Stomach (tissue), 9 donors: ENCODE measurements around the gene NCAPG. TPM values are rescaled to one million over a fixed set of nuclear protein-coding genes. Genes with fewer than 3 reads are reported as not detected.
"Not testable (repeated sequence)": the region's sequence is repeated elsewhere in the genome, so short reads cannot be mapped to it uniquely, and the experiment has no call there.

ENCODE experiments used
- DNase-seq, 2 donors: peaks; one replicate each; pipeline versions ENCODE4 v3.0.0 to v3.0.0-alpha.2; 2013 to 2019
- H3K27ac ChIP-seq, 5 donors: fragments of 200-600 bp in 4 of 5; sonication (generic) in 4 of 5; one replicate each; pipeline ENCODE4 v1.5.1; 2013 to 2019; ENCODE audit warnings: mild to moderate bottlenecking in 1 of 5, moderate library complexity in 1 of 5
- H3K27me3 ChIP-seq, 3 donors: fragments of 200-600 bp; sonication (generic); one replicate each; pipeline ENCODE4 v1.5.1; 2017 to 2019; ENCODE audit warnings: mixed run types in 1 of 3
- H3K36me3 ChIP-seq, 4 donors: fragments of 200-600 bp; sonication (generic); 1 replicate in 3 of 4; 2 replicates in 1 of 4; pipeline ENCODE4 v1.5.1; 2016 to 2019
- H3K4me1 ChIP-seq, 4 donors: fragments of 200-600 bp; sonication (generic); one replicate each; pipeline ENCODE4 v1.5.1; 2016 to 2019
- H3K4me3 ChIP-seq, 4 donors: fragments of 200-600 bp; sonication (generic) in 3 of 4; one replicate each; pipeline ENCODE4 v1.5.1; 2016 to 2019; ENCODE audit warnings: mild to moderate bottlenecking in 1 of 4
- H3K9me3 ChIP-seq, 4 donors: fragments of 200-600 bp; sonication (generic); one replicate each; pipeline ENCODE4 v1.5.1; 2016 to 2019
- CTCF ChIP-seq, 7 experiments: fragments of 450-650 bp in 4 of 7; fragments of 200-600 bp in 3 of 7; sonication (generic) in 3 of 7; IDR thresholded peaks; one replicate each; pipeline ENCODE4 v1.5.1; 2016 to 2019; ENCODE audit warnings: antibody characterized with exemption in 7 of 7, control low read depth in 2 of 7, mild to moderate bottlenecking in 1 of 7
- EP300 ChIP-seq: sonication (generic); formaldehyde crosslinking; IDR thresholded peaks from one replicate; pipeline ENCODE4 v1.6.1; 2017; ENCODE audit warnings: antibody characterized with exemption
- POLR2A ChIP-seq, 4 donors: fragments of 450-650 bp; IDR thresholded peaks; one replicate each; pipeline ENCODE4 v1.6.1; 2016; ENCODE audit warnings: antibody characterized with exemption in 4 of 4, control low read depth in 2 of 4, mild to moderate bottlenecking in 1 of 4, moderate library complexity in 1 of 4
- POLR2AphosphoS5 ChIP-seq, 3 donors: sonication (generic); formaldehyde crosslinking; IDR thresholded peaks; one replicate each; pipeline ENCODE4 v1.6.1; 2016; ENCODE audit warnings: antibody characterized with exemption in 3 of 3
- WGBS, 5 donors: extraction: QIAGEN DNeasy Blood & Tissue Kit in 3 of 5; methylation state at CpG; one replicate each; pipeline versions ENCODE4 v1.1.5 to v1.1.7; 2013 to 2018; 5-methylcytosine and 5-hydroxymethylcytosine counted together
- intact Hi-C: fragments of 100-400 bp; cut with DNase I; formaldehyde crosslinking; loops from one replicate; pipeline ENCODE4 v1.15.1; 2023; ENCODE audit warnings: low total_unique reads
- polyA plus RNA-seq, 3 donors: library from polyadenylated mRNA; stranded (reverse); fragments of 200-250 nt; gene quantifications; one replicate each; pipeline ENCODE4 v1.2.3, GENCODE V29; 2013
- total RNA-seq, 5 donors: library from RNA; depleted of rRNA; stranded (reverse); fragments of >200 nt; gene quantifications; one replicate each; pipeline versions ENCODE4 v1.1.0 to v1.2.3, GENCODE V29; 2014 to 2016
- donor health status: healthy with polysubstance abuse.
- donor health status: Bipolar disorder and iron deficiency.
- donor health status: healthy.

NCAPG gene
- total and polyA plus RNA-seq, 8 donors = 0.61 to 16.3 (median 4.5) TPM

- no peaks in the 10 kb centered on the region for H3K27me3 ChIP-seq
- no peak for DNase-seq
- no peak overlapping the region for H3K27ac ChIP-seq
- peaks cover 0 to 3% (median 0%) of the 10 kb centered on the region in 4 donors for H3K9me3 ChIP-seq
- no peaks in the 10 kb centered on the region for H3K4me1 ChIP-seq
- no peak overlapping the region for H3K4me3 ChIP-seq
- TF ChIP-seq EP300 = no peak
- TF ChIP-seq POLR2AphosphoS5 (IDR thresholded peaks at IDR 0.05) = no peak
- no peak for TF ChIP-seq CTCF (IDR thresholded peaks at IDR 0.05)
- no peak for TF ChIP-seq POLR2A (IDR thresholded peaks at IDR 0.05)
- no peaks in the 10 kb centered on the region for H3K36me3 ChIP-seq
- intact Hi-C loops = no loop called here
These were observed 41.2 kb downstream of the NCAPG start for GRCh38 chr4:17851959-17852358.

- Histone ChIP-seq H3K9me3 (peaks cover 0 to 2% (median 0%) of the 10 kb centered on the region in 4 donors), H3K27me3 (no peaks in the 10 kb centered on the region), H3K27ac (no peak overlapping the region), H3K4me3 (no peak overlapping the region), H3K36me3 (no peaks in the 10 kb centered on the region), H3K4me1 (no peaks in the 10 kb centered on the region)
- intact Hi-C loops = no loop called here
- DNase-seq = no peak
- TF ChIP-seq POLR2A (IDR thresholded peaks at IDR 0.05) (no peak), CTCF (IDR thresholded peaks at IDR 0.05) (no peak), EP300 (no peak)
- WGBS, 5 donors = 64 to 92% (median 70%) methylated on average over 3 of the region's 3 CpGs
These were observed 43.3 kb downstream of the NCAPG start for GRCh38 chr4:17854036-17854435.

- WGBS, 5 donors = 94 to 97% (median 95%) methylated on average over 5 of the region's 5 CpGs
- TF ChIP-seq CTCF (IDR thresholded peaks at IDR 0.05) = no peak
- no peak for TF ChIP-seq POLR2A (IDR thresholded peaks at IDR 0.05)
- TF ChIP-seq EP300 = no peak
- TF ChIP-seq POLR2AphosphoS5 (IDR thresholded peaks at IDR 0.05) = no peak
- Histone ChIP-seq H3K4me3 (no peak overlapping the region), H3K9me3 (peaks cover 0 to 17% (median 7%) of the 10 kb centered on the region in 4 donors), H3K4me1 (no peaks in the 10 kb centered on the region), H3K36me3 (peaks cover 0 to 13% (median 0%) of the 10 kb centered on the region in 4 donors), H3K27ac (no peak overlapping the region), H3K27me3 (no peaks in the 10 kb centered on the region)
- no peak for DNase-seq
- intact Hi-C loops = no loop called here
These were observed 49.1 kb downstream of the NCAPG start for GRCh38 chr4:17859793-17860406.

- H3K27me3 ChIP-seq, H3K4me1 ChIP-seq, H3K4me3 ChIP-seq, DNase-seq, intact Hi-C loops, H3K27ac ChIP-seq: not testable (repeated sequence)
- Histone ChIP-seq H3K36me3 (peaks cover 0 to 13% (median 0%) of the 10 kb centered on the region in 4 donors), H3K9me3 (peaks cover 0 to 17% (median 7%) of the 10 kb centered on the region in 4 donors)
These were observed 51.1 kb downstream of the NCAPG start for GRCh38 chr4:17861906-17862305.

- 95 to 100% (median 100%) methylated on average over 1 of the region's 1 CpG for WGBS, 5 donors
- DNase-seq = no peak
- intact Hi-C loops = no loop called here
- Histone ChIP-seq H3K36me3 (peaks cover 0 to 11% (median 0%) of the 10 kb centered on the region in 4 donors), H3K4me3 (no peak overlapping the region), H3K27me3 (no peaks in the 10 kb centered on the region), H3K27ac (no peak overlapping the region), H3K9me3 (peaks cover 0 to 17% (median 7%) of the 10 kb centered on the region in 4 donors), H3K4me1 (no peaks in the 10 kb centered on the region)
- TF ChIP-seq POLR2A (IDR thresholded peaks at IDR 0.05) = no peak
- no peak for TF ChIP-seq POLR2AphosphoS5 (IDR thresholded peaks at IDR 0.05)
- no peak for TF ChIP-seq EP300
- no peak for TF ChIP-seq CTCF (IDR thresholded peaks at IDR 0.05)
These were observed 55.1 kb downstream of the NCAPG start for GRCh38 chr4:17865866-17866363.
